Kidney tubule cell (primary cell): ENCODE results near the gene HTR3E.
A peak's percentile ranks its signal among the peaks of the same experiment; 100 is the strongest.
"Not testable (repeated sequence)": the region's sequence is repeated elsewhere in the genome, so short reads cannot be mapped to it uniquely, and the experiment has no call there.

ENCODE experiments used
- DNase-seq: peaks from one replicate; pipeline ENCODE4 v3.0.0-alpha.2; 2018; ENCODE audit warnings: low spot score

HTR3E gene, protein sequence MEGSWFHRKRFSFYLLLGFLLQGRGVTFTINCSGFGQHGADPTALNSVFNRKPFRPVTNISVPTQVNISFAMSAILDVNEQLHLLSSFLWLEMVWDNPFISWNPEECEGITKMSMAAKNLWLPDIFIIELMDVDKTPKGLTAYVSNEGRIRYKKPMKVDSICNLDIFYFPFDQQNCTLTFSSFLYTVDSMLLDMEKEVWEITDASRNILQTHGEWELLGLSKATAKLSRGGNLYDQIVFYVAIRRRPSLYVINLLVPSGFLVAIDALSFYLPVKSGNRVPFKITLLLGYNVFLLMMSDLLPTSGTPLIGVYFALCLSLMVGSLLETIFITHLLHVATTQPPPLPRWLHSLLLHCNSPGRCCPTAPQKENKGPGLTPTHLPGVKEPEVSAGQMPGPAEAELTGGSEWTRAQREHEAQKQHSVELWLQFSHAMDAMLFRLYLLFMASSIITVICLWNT

DNA sequence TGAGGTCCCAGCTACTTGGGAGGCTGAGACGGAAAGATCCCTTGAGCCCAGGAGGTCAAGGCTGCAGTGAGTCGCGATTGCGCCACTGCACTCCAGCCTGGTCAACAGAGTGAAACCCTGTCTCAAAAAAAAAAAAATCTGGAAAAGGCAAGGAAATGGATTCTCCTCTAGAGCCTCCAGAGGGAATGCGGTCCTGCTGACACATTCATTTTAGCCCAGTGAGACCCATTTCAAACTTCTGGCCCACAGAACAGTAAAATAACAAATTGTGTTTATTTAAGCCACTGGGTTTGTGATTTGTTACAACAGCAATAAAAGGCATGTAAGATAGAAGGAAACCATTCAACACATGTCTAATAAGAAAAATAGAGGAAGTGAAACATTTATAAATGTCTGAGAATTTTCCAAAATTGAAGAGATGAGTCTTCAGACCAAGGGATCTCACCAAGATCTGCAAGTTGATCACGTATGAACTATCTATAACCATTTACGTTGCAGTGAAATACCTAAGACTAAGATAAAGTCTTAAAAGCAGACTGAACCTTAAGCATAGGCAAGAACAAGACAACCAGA lies at the start of gene HTR3E:
HTR3E (plus strand) TSS at position 254 of the 573 bp plus-strand sequence. CDS start 466 bp downstream, outside the sequence.
- DNase-seq: no peak

DNA sequence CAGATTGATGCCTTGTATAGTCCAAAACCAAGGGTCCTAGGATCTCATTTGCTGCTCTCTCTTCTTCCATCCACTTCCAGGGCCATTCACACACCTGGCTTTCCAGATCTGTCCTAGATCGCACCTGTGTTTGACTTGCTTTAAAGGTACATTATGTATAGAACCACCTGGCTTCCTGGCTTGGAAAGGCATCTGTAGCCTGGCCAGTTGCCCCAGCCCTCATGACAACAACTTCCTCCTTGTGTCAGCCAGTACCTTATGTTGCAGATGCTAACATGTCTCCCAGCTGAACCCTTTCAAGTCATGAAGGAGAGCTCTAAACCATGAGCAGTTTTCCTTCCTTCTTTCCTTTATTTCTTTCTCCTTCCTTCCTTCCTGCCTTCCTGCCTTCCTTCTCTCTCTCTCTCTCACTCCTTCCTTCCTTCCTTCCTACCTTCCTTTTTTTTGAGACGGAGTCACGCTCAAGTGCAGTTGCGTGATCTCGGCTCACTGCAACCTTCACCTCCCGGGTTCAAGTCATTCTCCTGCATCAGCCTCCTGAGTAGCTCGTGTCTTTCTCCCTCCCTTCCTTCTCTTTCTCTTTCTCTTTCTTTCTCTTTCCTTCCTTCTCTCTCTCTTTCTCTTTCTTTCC lies 46.5 kb upstream of the HTR3E start:
- DNase-seq: no peak

DNA sequence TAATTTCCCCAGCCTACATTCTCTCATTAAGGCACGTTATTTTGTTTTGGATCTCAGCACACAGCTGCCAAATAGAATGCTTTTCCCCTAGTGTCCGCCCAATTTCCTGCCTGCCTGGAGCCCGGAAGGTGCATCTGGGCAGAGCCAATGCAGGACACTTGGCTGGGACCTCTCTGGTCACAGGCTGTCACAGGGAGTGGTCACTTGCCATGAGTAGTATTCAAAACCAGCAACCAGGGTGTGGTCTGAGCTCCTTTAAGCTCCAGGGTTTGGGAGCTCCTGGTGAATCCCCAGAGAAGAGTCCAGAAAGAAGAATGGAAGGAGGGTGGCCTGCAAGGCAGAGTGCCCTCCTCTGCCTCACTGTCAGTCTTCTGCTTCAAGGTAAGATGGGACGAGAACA lies 44.1 kb upstream of the HTR3E start, which contains the start of gene HTR3C:
HTR3C (plus strand) TSS at position 281 of the 400 bp plus-strand sequence; CDS start at position 315, 34 bp downstream.
- no peak for DNase-seq

DNA sequence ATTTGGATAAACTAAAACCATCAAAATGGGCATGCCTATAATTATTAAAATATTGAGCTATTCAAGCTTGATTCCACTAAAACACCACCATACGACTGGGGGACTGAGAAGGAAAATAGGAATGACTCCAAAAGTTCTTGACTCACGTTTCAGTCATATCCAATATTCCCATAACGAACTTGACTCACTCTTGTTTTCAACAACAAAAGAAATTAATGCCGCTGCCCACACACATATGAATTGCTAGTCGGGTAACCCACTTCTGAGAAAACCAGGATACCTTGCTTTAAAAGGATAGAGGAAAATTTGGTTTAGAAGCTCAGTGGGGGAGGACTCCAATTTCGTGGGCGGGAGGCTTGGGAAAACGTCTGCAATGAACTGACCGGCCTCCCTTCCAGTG lies 38.8 kb upstream of the HTR3E start:
- DNase-seq: no peak

DNA sequence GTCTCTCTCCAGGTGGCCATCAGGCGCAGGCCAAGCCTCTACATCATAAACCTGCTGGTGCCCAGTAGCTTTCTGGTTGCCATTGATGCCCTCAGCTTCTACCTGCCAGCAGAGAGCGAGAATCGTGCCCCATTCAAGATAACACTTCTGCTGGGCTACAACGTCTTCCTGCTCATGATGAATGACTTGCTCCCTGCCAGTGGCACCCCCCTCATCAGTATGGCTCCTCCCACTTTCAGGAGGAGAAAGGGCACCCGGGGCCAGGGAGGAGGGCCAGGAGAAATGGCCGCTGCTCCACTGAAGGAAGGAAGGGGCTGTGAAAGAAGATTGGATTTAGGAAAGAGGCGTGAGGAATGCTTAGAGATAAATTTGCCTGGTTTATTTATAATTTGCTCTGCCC lies 37.4 kb upstream of the HTR3E start:
- no peak for DNase-seq

DNA sequence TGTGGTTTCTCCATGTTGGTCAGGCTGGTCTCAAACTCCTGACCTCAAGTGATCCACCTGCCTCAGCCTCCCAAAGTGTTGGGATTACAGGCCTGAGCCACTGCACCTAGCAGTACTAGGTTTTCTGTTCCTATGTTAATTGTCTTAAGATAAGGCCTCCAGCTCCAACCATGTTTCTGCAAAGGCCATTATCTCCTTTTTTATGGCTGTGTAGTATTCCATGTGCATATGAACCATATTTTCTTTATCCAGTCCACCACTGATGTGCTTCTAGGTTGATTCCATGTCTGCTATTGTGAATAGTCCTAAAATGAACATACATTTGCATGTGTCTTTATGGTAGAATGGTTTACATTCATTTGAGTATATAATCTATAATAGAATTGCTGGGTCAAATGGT lies 34.2 kb upstream of the HTR3E start:
- no peak for DNase-seq

DNA sequence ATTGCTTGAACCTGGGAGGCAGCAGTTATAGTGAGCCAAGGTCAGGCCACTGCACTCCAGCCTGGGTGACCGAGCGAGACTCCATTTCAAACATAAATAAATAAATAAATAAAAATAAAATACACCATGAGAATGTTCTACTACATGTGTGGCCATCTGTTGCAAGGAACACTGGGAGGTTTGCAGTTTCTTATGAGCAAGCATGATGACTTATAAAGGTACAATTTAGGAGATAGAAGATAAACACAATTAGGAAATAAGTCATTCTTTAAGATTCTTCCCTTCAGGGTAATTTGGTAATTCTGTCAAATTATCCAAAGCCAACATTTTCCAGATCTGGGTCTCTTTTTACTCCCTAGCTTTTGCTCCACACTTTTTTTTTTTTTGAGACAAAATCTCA lies 30.7 kb upstream of the HTR3E start:
- DNase-seq: no peak

DNA sequence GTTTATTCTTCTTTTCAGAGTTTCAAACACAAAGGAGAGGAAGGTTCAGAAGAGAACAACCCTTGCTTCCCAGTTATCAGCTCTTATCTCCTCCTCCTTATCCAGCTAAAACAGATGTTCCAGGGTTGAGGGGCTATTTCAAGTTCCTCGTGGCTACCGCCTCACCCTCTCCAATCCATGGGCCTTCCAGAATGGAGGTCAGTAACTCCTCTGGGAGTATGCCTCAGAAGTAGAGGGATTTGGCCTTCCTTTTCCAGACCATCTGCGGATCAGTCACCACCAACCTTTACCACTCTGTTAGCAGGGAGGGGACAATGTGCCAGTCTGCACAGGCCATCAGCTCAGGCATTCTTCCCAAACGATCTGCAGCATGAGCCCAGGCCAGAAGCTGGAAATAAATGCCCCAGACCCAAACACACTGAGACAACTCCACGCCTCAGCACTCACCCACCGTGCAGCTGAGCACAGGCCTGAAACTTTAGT lies 29.2 kb upstream of the HTR3E start:
- no peak for DNase-seq

DNA sequence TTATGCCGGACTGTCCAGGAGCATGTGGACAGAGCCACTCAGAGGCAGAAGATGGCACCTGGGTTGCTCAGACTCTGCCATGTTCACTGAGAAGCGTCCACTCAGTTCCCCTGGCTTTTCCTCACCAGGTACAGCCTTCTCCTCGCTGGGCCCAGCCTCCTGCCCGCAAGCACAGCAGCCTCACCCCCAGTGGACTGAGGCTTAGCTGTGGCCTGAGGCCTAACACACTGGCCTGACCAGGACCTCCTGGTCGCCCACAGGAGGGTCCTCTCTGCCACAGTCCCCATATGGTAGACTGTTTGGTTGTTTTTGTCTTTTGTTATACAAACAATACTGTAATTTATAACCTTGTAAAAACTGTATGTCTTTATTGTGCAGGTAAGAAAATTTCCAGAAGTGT lies 28.5 kb upstream of the HTR3E start:
- no peak for DNase-seq

DNA sequence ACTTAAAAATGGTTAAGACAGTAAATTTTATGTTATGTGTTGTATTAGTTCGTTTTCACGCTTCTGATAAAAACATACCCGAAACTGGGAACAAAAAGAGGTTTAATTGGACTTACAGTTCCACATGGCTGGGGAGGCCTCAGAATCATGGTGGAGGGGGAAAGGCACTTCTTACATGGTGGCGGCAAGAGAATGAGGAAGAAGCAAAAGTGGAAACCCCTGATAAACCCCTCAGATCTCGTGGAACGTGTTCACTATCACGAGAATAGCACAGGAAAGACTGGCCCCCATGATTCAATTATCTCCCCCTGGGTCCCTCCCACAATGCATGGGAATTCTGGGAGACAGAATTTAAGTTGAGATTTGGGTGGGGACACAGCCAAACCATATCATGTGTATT lies 25.7 kb upstream of the HTR3E start:
- not testable (repeated sequence) for DNase-seq

DNA sequence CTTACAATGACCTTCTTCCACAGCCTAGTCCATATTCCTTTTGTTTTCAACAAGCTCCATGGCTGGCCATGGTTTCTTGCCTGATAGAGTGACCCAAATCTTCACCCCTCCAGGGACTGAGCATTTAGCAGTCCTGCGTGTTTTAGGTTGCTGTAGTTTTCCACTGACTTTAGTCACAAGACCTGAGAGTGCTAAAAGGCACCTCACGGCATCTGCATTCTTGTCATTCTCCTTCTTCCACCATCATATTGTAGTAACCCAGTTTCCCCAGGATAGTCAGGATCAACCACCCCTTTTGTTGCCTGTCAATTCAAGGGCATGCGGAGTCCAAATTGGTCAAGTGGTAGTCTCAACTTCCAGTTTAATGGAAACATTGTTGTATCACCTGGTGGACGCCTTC lies 23.2 kb upstream of the HTR3E start:
- DNase-seq: no peak

DNA sequence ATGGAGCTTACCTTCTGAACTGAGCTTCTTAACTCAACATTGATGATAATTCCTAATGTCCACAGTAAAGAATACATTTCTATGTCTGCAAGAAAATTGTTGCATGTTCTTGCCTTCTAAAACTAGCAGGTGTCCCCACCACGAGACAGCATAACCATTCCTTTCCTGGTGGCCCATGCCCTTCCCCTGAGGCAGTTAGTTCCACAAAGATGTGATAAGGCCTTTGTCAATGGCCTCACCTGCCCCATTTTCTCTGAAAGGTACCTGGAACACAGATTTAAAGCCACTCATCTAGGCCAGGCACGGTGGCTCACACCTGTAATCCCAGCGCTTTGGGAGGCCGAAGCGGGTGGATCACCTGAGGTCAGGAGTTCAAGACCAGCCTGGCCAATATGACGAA lies 21.0 kb upstream of the HTR3E start:
- DNase-seq: no peak

DNA sequence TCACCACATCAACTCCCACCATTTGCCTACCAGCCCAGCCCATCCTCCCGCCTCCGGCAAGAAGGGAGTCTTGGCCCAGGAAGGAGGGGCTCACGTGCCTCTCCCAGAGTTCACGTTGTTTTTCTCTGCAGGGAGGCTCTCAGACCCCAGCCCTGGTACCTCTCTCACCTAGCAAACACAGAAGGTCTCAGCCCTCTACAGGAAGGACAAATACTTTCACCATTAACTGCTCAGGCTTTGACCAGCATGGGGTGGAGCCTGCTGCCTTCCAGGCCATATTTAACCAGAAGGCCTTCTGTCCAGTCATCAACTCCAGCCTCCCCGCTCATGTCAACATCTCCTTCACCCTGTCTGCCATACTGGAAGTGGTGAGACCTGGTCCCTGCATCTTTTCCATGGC lies 19.0 kb upstream of the HTR3E start:
- no peak for DNase-seq

DNA sequence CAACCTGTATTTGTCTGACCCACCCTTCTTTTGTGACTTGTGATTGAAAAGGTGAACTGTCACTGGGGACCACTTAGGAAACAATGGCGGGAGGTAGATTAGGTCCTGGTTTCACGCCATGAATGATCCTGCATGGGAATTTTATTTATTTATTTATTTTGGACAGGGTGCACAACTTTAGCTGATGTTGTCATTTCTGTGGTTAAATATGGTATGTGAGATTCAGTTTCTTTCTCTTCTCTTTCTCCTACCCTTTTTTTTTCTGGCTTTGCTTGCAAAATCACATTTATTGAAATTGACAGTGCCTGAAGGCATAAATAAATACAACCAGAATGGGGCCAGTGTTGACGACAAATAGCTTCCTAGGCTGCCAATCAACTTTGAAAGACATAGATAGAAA lies 18.0 kb upstream of the HTR3E start:
- no peak for DNase-seq

DNA sequence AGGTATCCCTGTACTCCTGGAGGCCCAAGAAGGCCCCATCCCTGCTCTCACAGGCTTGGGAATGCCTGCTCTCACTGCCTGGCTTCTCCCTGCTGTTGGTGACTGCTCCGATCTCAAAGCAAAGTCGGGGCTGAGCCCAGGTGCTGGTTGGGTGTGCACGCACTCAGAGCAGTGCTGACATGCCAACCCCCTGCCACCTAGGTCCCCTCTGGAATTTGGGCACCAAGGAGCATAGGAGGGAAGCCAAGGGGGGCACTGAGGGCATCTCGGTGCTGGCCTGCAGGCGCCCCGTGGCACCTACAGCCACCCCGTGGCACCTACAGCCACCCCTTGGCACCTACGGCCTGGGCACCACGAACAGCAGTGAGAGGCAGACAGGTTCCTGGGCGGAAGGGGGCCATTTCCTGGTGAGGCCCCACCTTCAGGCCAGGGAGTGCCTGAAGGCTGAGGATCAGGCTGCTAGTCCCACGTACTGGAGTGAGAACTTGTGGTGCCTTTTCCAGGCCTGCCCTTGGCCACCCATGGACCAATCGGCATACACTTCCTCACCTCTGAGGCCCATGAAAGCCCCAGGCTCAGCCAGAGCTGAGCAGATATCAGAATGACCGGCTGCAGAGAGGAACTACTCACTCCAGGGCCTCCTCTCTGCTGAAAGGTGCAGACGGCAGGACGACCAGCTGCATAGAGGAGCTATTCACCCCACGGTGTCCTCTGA lies 15.6 kb upstream of the HTR3E start:
- no peak for DNase-seq

DNA sequence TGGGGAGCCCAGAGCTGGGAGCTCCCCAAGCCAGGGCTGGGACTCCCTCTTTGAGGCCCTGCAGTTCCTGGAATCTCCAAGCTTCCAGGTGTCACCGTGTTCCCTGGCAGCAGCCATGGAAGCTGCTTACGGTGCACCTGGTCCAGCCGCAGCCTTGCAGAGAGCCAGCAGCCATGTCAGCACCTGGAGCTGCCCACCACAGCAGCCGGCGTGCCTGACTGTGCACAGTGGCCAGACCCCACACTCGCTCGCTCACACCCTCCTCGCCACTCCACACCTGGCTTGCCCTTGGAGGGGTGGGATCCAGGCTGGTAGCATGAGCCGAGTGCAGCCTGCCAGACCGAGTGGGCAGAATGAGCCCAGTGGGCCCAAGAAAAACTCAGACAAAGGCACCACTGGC lies 14.8 kb upstream of the HTR3E start:
- DNase-seq: no peak

DNA sequence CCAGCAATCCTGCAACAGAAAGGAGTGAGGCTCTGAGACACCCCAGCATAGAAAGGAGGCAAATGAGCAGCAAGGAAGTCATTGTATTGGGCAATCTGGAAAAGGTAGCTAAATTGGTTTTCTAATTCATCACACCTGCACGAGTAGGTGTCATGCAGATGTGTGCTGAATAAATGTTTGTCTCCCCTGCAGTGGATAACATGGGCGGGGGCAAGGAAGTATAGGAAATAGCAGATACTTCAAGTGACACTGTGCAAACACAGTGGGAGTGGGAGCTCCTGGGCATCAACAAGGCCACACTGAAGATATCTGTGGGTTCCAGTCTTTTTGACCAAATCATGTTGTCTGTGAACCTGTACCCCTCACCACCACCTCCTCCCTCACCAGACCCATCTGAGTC lies 14.4 kb upstream of the HTR3E start:
- DNase-seq: no peak

DNA sequence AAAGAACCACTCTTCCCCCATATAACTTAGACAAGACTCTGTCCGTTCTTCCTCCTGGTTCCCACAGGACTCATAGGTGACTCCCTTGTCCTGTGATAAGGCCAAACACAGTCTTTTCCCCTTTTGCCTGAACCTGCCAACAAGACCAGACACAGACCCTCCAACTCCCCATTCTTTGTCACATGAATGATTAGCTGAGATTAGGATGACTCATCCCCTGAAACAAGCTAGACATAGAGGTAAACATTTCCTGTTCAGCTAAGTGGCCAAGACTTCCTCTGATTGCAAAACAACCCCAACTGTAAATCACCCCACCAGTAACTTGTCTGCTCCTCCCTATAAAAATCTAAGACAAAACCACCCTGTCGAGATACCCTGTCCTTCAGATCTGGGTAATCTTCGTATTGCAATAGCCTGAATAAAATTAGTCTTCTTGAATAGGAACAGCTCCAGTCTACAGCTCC lies 11.4 kb upstream of the HTR3E start:
- peak; percentile 48 for DNase-seq

DNA sequence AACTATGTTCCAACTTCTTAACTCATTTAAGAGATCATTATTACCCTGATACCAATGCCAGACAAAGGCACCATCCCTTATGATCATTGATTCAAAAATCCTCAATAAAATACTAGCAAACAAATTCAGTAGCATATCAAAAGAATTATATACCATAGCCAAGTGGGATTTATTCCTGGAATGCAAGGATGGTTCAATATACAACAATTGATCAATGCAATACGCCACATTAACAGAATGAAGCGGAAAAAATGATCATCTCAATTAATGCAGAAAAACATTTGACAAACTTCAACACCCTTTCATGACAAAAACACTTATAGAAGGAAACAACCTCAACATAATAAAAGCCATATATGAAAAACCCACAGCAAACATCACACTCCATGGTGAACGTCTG lies 4.7 kb upstream of the HTR3E start:
- no peak for DNase-seq

DNA sequence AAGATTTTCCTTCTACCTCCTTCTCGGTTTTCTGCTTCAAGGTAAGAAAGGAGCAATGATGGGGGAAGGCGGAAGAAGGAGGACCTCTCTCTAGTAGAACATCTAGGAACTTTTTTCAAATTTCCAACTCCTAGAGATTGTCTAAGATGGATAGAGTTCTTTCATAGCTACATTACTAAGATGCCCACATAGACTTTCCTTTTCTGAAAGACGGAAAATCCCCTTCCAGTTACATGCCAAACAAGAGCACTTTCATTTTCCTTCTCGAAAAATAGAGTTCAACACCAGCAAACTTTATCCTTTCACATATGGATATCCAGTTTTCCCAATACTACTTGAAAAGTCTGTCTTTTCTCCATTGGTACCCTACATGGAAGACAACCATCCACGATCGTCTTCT lies 692 bp downstream of the HTR3E start:
- no peak for DNase-seq

DNA sequence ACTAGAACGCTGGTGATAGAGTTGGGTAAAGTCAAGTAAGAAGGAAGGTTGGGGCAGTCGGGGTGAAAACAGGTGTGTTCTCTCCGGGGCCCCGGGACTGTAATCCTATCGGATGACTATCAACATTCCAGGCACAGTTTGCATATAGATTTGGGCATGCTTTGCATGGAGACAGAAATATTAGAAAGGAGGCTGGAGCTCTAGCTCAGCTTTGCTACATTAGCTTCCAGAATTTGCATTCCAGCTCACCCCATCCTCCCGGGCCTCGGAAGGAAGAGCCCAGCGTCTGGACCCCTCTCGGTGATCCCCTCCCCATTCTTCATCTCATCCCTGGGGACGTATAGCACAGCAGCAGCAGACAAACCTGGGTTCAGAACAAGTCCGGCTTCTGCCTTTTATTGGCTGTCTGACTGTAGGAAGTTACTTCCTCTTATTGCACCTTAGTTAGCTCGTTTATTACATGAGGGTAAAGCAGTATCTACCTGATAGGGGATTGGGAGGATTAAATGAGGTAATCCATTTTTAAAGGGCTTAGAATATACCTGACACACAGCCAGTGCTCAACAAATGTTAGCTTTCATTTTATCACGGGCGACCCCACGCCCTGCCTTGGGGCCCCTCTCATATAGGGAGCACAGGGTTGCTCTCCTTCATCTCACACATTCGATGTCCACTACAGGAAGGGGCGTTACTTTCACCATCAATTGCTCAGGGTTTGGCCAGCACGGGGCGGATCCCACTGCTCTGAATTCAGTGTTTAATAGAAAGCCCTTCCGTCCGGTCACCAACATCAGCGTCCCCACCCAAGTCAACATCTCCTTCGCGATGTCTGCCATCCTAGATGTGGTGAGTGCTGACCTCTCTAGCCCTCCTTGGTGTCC lies 3.2 kb downstream of the HTR3E start:
- no peak for DNase-seq
